ENCODE results near the gene IGBP1.
"Not testable (repeated sequence)": the region's sequence is repeated elsewhere in the genome, so short reads cannot be mapped to it uniquely, and the experiment has no call there.

Gene IGBP1

DNA sequence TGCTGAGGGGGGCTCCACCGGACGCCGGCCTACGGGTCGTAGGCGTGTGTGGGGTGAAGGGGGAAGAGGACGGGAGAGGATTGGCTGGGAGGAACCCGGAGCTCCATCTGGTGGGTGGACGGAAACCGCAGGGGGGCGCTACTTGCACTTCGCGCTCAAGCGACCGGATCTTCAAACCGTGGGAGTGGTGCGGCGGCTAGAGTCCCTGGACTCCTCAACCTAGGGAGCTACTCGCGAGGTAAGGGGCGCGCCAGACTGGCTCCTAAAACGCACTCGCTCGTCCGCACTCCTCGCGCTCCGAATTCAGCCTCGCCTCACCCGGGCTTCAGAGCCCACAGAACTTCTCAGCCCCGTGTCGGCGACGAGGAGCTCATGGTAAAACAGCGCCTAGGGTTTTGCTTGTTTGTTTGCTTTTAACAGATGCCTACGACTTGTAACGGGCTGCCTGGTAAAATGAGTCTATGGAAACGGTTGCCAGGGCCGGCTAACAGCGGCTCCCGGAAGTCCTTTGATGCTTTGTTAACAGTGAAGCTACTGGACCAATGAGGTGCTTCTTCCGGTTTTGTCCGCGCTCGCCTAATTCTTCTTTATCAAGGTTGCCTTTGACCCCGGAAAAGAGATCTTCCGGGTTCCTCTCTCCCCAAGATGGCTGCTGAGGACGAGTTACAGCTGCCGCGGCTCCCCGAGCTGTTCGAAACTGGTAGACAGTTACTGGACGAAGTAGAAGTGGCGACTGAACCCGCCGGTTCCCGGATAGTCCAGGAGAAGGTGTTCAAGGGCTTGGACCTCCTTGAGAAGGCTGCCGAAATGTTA lies at the start of gene IGBP1:
Gene IGBP1 (plus strand): TSS at position 145 of the 813 bp plus-strand sequence. CDS start 501 bp downstream, at position 646.
- Histone ChIP-seq H3K27ac (ENCODE audit: low read depth, low read length) (peak within 1 kb of the TSS; percentile 69), H3K9ac (ENCODE audit: low read length in 5 of 5) (peak within 1 kb of the TSS; percentile 60 to 84 (median 74)), H3K9me3 (ENCODE audit: control insufficient read depth in 5 of 5, low read length in 5 of 5) (peaks cover 0 to 5% (median 3%) of the 10 kb centered on the region in 5 donors), H3K36me3 (ENCODE audit: control insufficient read depth in 5 of 5, insufficient read depth in 5 of 5, low read length in 5 of 5) (peaks cover 0 to 5% (median 0%) of the 10 kb centered on the region in 5 donors), H3K27me3 (ENCODE audit: control insufficient read depth in 5 of 5, insufficient read depth in 4 of 5, low read length in 5 of 5) (peaks cover 0 to 9% (median 0%) of the 10 kb centered on the region in 5 donors), H3K4me3 (ENCODE audit: low read depth in 1 of 5, low read length in 5 of 5) (peak within 1 kb of the TSS; percentile 83 to 95 (median 92)), H3K4me1 (ENCODE audit: control insufficient read depth in 5 of 5, insufficient read depth in 5 of 5, low read length in 5 of 5) (peaks cover 0 to 19% (median 15%) of the 10 kb centered on the region in 5 donors)

DNA sequence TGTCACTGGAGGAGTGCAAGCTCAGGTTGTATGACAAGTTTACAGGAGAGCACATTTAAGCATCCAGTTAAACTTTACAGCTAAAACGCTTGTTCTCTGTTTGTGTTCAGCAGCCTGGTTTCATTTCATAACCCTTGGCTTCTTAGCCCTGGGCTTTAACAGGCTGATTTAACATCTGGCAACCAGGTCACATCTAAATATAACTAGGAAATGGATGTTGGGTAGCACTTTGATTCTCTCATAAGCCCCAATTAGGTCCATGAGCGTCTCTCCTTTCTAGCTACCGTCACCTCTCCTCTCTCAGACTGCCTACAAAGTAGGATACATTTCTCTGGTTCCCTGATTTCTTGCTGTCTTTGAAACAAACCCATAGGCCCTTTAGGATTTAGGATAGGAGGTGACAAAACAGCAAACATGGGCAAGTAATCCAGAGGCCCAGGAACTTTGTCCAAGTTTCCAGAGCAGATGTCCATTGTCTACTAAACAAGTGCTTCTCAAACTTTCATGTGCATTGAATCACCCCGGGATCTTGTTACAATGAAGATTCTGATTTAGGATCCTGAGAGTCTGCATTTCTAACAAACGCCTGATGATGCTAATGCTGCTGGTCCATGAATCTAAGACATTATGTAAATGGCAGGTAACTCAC lies 48.5 kb upstream of the IGBP1 start:
- Histone ChIP-seq H3K36me3 (ENCODE audit: control insufficient read depth in 5 of 5, insufficient read depth in 5 of 5, low read length in 5 of 5) (no peaks in the 10 kb centered on the region), H3K27ac (ENCODE audit: low read depth, low read length) (no peak overlapping the region), H3K4me1 (ENCODE audit: control insufficient read depth in 5 of 5, insufficient read depth in 5 of 5, low read length in 5 of 5) (peaks cover 0 to 2% (median 0%) of the 10 kb centered on the region in 5 donors), H3K9ac (ENCODE audit: low read length in 5 of 5) (no peak overlapping the region), H3K4me3 (ENCODE audit: low read depth in 1 of 5, low read length in 5 of 5) (no peak overlapping the region), H3K9me3 (ENCODE audit: control insufficient read depth in 5 of 5, low read length in 5 of 5) (no peaks in the 10 kb centered on the region), H3K27me3 (ENCODE audit: control insufficient read depth in 5 of 5, insufficient read depth in 4 of 5, low read length in 5 of 5) (peaks cover 0 to 29% (median 8%) of the 10 kb centered on the region in 5 donors)

DNA sequence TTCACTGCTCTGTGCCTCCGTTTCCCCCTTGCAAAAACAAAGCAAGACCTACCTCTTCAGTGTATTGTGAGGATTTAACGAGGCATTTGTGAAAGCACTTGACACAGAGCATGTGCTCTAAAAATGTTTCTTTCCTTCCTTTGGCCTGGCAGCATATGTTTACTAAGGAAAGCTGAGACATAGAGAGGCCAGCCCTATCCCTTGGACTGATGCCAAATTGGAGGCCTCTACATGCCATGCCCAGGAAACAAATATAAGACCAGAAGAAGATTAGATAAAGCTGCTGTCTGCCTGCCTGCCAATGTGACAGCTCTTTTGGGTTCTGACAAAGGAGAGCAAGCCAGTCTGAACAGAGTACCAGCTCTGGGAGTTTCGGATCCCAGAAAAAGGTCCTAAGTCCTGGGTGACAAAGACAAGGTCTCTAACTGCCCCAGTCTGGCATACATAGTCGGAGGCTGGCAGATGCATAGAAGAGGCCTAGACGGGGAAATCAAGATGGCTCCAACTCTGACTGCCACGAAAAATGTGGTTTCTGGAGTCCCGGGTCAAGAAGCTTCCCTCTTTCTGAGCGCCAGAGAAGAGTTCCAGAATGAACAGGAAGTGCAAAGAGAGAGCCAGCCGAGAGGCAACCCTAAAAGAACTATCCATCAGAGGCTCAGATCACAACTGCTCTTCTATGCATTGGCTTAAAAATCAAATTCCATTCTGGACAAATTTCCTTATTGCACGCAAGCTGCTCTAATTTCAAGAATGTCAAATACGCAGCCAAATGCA lies 45.2 kb upstream of the IGBP1 start:
- Histone ChIP-seq H3K27ac (ENCODE audit: low read depth, low read length) (no peak overlapping the region), H3K9ac (ENCODE audit: low read length in 5 of 5) (no peak overlapping the region), H3K27me3 (ENCODE audit: control insufficient read depth in 5 of 5, insufficient read depth in 4 of 5, low read length in 5 of 5) (peaks cover 6 to 33% (median 14%) of the 10 kb centered on the region in 5 donors)

DNA sequence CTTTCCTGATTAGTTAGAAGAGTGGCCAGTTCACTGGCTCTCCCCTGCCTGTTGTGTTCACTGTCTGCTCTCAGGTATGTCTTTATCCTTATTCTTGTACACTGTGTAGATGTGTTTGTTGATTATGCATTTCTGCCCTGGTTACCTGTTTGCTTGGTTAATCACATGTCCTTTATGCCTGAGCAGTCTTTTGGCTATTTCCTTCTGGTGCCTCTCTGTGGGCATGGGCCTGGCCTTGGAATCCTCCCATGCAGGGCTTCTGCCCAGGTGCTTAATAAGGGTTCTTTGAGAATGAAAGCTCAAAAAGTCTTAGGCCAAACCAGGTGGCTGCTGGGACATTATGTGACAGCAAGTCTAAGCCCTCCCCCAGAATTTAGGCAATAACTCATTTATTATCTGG lies 44.5 kb upstream of the IGBP1 start:
- H3K4me1 ChIP-seq (ENCODE audit: control insufficient read depth in 5 of 5, insufficient read depth in 5 of 5, low read length in 5 of 5), result peaks cover 0 to 2% (median 0%) of the 10 kb centered on the region in 5 donors
- H3K9ac ChIP-seq (ENCODE audit: low read length in 5 of 5), result no peak overlapping the region
- H3K27me3 ChIP-seq (ENCODE audit: control insufficient read depth in 5 of 5, insufficient read depth in 4 of 5, low read length in 5 of 5), result peaks cover 6 to 31% (median 14%) of the 10 kb centered on the region in 5 donors
- no peaks in the 10 kb centered on the region for H3K36me3 ChIP-seq (ENCODE audit: control insufficient read depth in 5 of 5, insufficient read depth in 5 of 5, low read length in 5 of 5)
- no peak overlapping the region for H3K27ac ChIP-seq (ENCODE audit: low read depth, low read length)
- no peaks in the 10 kb centered on the region for H3K9me3 ChIP-seq (ENCODE audit: control insufficient read depth in 5 of 5, low read length in 5 of 5)
- H3K4me3 ChIP-seq (ENCODE audit: low read depth in 1 of 5, low read length in 5 of 5), result no peak overlapping the region

More for the DNA sequence above, 45.2 kb upstream of the IGBP1 start:
- H3K4me1 ChIP-seq (ENCODE audit: control insufficient read depth in 5 of 5, insufficient read depth in 5 of 5, low read length in 5 of 5), result peaks cover 0 to 2% (median 0%) of the 10 kb centered on the region in 5 donors
- no peak overlapping the region for H3K4me3 ChIP-seq (ENCODE audit: low read depth in 1 of 5, low read length in 5 of 5)
- no peaks in the 10 kb centered on the region for H3K36me3 ChIP-seq (ENCODE audit: control insufficient read depth in 5 of 5, insufficient read depth in 5 of 5, low read length in 5 of 5)
- no peaks in the 10 kb centered on the region for H3K9me3 ChIP-seq (ENCODE audit: control insufficient read depth in 5 of 5, low read length in 5 of 5)

DNA sequence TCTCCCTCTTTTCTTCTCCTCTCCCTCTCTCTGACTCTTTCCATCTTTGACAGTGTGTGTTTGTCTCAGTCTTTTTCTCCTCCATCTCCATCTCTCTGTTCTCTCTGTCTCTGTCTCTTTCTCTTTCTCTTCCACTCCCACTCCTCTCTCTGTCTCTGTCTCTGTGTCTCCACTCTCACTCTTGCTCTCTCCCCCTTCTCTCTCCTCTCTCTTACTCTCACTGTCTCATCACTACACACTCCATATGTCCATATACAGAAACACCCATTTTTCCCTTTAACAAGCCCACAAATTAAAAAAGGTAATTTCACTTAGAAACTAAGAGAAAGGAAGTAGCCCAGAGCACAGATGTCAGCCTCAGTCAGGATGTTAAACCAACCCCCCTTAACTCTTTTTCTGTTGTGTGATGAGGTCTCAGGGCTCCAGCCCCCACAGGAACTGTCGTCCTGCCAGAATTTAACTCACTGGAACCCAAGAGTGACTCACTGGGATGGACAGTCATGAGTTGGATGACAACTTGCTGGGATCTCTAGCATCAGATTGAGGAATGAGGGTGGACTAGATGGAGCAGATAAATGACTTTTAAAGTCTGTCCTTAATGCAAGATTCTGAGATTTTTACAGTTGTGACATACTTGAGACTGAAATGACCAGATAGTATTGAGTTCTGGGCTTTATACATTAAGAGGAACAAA lies 43.5 kb upstream of the IGBP1 start:
- Histone ChIP-seq H3K27ac (ENCODE audit: low read depth, low read length) (no peak overlapping the region), H3K36me3 (ENCODE audit: control insufficient read depth in 5 of 5, insufficient read depth in 5 of 5, low read length in 5 of 5) (no peaks in the 10 kb centered on the region), H3K9ac (ENCODE audit: low read length in 5 of 5) (no peak overlapping the region), H3K27me3 (ENCODE audit: control insufficient read depth in 5 of 5, insufficient read depth in 4 of 5, low read length in 5 of 5) (peaks cover 4 to 31% (median 14%) of the 10 kb centered on the region in 5 donors), H3K9me3 (ENCODE audit: control insufficient read depth in 5 of 5, low read length in 5 of 5) (no peaks in the 10 kb centered on the region), H3K4me1 (ENCODE audit: control insufficient read depth in 5 of 5, insufficient read depth in 5 of 5, low read length in 5 of 5) (peaks cover 0 to 2% (median 0%) of the 10 kb centered on the region in 5 donors), H3K4me3 (ENCODE audit: low read depth in 1 of 5, low read length in 5 of 5) (no peak overlapping the region)

DNA sequence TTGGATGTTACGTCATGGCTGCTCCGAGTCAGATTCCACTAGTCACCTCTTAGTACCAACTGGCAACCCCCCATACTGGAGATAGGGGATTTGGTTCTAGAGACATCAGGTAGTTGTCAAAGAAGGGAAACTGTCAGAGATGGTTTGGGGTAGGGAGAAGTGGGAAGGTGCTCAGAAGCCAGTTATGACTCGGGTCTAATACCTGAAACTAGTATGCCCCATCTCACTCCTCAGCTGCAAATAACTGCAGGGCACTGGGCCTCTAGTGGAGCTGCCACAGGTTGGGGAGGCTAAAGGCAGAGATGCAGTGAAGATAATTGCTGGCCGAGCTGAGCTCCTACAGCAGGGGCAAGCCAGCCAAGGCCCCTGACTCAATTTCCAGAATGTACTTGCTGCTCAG lies 41.0 kb upstream of the IGBP1 start:
- Histone ChIP-seq H3K27ac (ENCODE audit: low read depth, low read length) (no peak overlapping the region), H3K4me1 (ENCODE audit: control insufficient read depth in 5 of 5, insufficient read depth in 5 of 5, low read length in 5 of 5) (peaks cover 0 to 2% (median 0%) of the 10 kb centered on the region in 5 donors), H3K9me3 (ENCODE audit: control insufficient read depth in 5 of 5, low read length in 5 of 5) (no peaks in the 10 kb centered on the region), H3K36me3 (ENCODE audit: control insufficient read depth in 5 of 5, insufficient read depth in 5 of 5, low read length in 5 of 5) (no peaks in the 10 kb centered on the region), H3K27me3 (ENCODE audit: control insufficient read depth in 5 of 5, insufficient read depth in 4 of 5, low read length in 5 of 5) (peaks cover 4 to 28% (median 12%) of the 10 kb centered on the region in 5 donors), H3K9ac (ENCODE audit: low read length in 5 of 5) (no peak overlapping the region), H3K4me3 (ENCODE audit: low read depth in 1 of 5, low read length in 5 of 5) (no peak overlapping the region)

DNA sequence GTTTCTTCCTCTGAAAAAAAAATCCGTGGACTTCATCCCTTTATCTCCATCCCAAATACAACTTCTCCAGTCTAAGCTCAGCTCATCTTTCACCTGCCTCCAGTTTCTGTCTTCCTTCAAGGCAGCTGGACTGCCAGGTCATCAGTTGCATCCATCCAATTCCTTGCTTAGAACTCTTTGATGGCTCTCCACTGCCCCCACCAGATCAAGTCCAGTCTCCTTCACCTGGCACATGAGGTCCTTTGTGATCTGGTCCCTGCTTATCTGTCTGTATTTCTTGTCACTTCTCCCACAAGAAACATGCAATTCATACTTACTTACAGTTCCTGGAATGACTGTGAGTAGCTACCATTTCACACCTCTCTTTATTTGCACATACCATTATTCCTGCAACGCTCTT lies 37.2 kb upstream of the IGBP1 start:
- H3K9me3 ChIP-seq (ENCODE audit: control insufficient read depth in 5 of 5, low read length in 5 of 5), result no peaks in the 10 kb centered on the region
- H3K9ac ChIP-seq (ENCODE audit: low read length in 5 of 5), result no peak overlapping the region
- peaks cover 0 to 18% (median 14%) of the 10 kb centered on the region in 5 donors for H3K27me3 ChIP-seq (ENCODE audit: control insufficient read depth in 5 of 5, insufficient read depth in 4 of 5, low read length in 5 of 5)
- H3K36me3 ChIP-seq (ENCODE audit: control insufficient read depth in 5 of 5, insufficient read depth in 5 of 5, low read length in 5 of 5), result no peaks in the 10 kb centered on the region
- H3K4me1 ChIP-seq (ENCODE audit: control insufficient read depth in 5 of 5, insufficient read depth in 5 of 5, low read length in 5 of 5), result no peaks in the 10 kb centered on the region
- no peak overlapping the region for H3K4me3 ChIP-seq (ENCODE audit: low read depth in 1 of 5, low read length in 5 of 5)
- H3K27ac ChIP-seq (ENCODE audit: low read depth, low read length), result no peak overlapping the region

DNA sequence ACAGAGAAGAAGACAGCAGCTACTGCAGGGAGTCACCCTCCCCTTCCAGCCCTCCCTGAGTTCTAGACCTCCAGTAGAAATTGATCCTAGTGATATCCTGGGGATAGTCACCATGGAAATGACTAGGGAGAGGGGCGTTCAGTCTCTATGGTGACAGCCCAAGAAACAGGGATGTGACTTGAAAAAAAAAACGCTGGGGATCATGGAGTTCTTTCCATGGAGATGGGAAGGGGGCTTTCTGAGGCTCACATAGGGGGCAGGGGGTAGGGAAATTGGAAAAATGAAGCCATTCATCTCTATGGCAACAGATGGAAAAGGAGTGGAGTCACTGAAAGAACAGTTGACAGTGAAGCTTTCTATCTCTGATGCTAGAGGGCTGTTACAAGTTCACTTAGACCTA lies 28.0 kb upstream of the IGBP1 start:
- Histone ChIP-seq H3K9ac (ENCODE audit: low read length in 5 of 5) (no peak overlapping the region), H3K4me3 (ENCODE audit: low read depth in 1 of 5, low read length in 5 of 5) (no peak overlapping the region), H3K4me1 (ENCODE audit: control insufficient read depth in 5 of 5, insufficient read depth in 5 of 5, low read length in 5 of 5) (no peaks in the 10 kb centered on the region), H3K27ac (ENCODE audit: low read depth, low read length) (no peak overlapping the region), H3K36me3 (ENCODE audit: control insufficient read depth in 5 of 5, insufficient read depth in 5 of 5, low read length in 5 of 5) (no peaks in the 10 kb centered on the region), H3K27me3 (ENCODE audit: control insufficient read depth in 5 of 5, insufficient read depth in 4 of 5, low read length in 5 of 5) (peaks cover 0 to 12% (median 6%) of the 10 kb centered on the region in 5 donors), H3K9me3 (ENCODE audit: control insufficient read depth in 5 of 5, low read length in 5 of 5) (no peaks in the 10 kb centered on the region)

DNA sequence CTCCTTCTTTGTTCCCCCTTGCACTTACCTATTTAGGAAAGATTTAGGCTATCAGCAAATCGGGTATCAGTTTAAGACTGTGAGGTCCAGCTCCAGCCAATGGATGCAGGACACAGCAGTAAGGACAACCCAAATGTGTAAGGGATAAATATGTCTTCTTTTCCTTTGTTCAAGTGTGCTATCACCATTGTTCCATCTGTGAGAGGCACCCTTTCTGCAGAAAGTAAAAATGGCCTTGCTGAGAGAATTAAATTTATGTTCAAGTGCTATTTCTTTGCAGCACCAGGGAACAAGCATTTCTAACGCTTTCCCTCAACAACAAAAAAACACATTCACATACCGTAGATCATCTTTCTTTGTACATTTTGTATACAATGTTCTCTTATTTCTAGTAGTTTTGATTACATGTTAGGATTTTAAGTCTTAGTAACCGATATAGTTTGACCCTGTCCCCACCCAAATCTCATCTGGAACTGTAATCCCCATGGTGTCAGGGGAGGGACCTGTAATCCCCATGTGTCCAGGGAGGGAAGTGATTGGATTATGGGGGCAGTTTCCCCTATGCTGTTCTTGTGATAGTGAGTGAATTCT lies 21.7 kb upstream of the IGBP1 start:
- H3K9ac ChIP-seq (ENCODE audit: low read length in 5 of 5); H3K36me3 ChIP-seq (ENCODE audit: control insufficient read depth in 5 of 5, insufficient read depth in 5 of 5, low read length in 5 of 5); H3K27me3 ChIP-seq (ENCODE audit: control insufficient read depth in 5 of 5, insufficient read depth in 4 of 5, low read length in 5 of 5): not testable (repeated sequence)

More for the DNA sequence above, 21.7 kb upstream of the IGBP1 start:
- not testable (repeated sequence) for H3K27ac ChIP-seq (ENCODE audit: low read depth, low read length); H3K4me1 ChIP-seq (ENCODE audit: control insufficient read depth in 5 of 5, insufficient read depth in 5 of 5, low read length in 5 of 5); H3K4me3 ChIP-seq (ENCODE audit: low read depth in 1 of 5, low read length in 5 of 5)
- peaks cover 3 to 15% (median 12%) of the 10 kb centered on the region in 5 donors for H3K9me3 ChIP-seq (ENCODE audit: control insufficient read depth in 5 of 5, low read length in 5 of 5)
